Spleen (tissue), 11 donors: ENCODE data around the gene SDSL. TPM values are rescaled to one million over a fixed set of nuclear protein-coding genes. Genes with fewer than 3 reads are reported as not detected.
A peak's percentile ranks its signal among the peaks of the same experiment; 100 is the strongest.

ENCODE experiments used
- DNase-seq: peaks from one replicate; pipeline ENCODE4 v3.0.0-alpha.2; 2020
- H3K27ac ChIP-seq, 8 donors: fragments of 200-600 bp; sonication (generic) in 7 of 8; 1 replicate in 4 of 8; 2 replicates in 4 of 8; pipeline versions ENCODE4 v1.5.0 to v1.8.0; 2016 to 2021; ENCODE audit warnings: inconsistent platforms in 4 of 8, mild to moderate bottlenecking in 4 of 8, moderate library complexity in 1 of 8
- H3K27me3 ChIP-seq, 7 donors: fragments of 200-600 bp; sonication (generic) in 6 of 7; replicated peaks in 1 of 7; 1 replicate in 4 of 7; 2 replicates in 3 of 7; pipeline versions ENCODE4 v1.5.0 to v1.8.0; 2016 to 2021; ENCODE audit warnings: inconsistent platforms in 3 of 7, mild to moderate bottlenecking in 1 of 7
- H3K36me3 ChIP-seq, 6 donors: fragments of 200-600 bp; sonication (generic) in 5 of 6; 1 replicate in 4 of 6; 2 replicates in 2 of 6; pipeline versions ENCODE4 v1.5.0 to v1.8.0; 2016 to 2021; ENCODE audit warnings: inconsistent platforms in 2 of 6
- H3K4me1 ChIP-seq, 6 donors: fragments of 200-600 bp; sonication (generic) in 5 of 6; 1 replicate in 3 of 6; 2 replicates in 3 of 6; pipeline versions ENCODE4 v1.5.0 to v1.8.0; 2016 to 2021; ENCODE audit warnings: inconsistent platforms in 3 of 6
- H3K4me3 ChIP-seq, 8 donors: fragments of 200-600 bp; sonication (generic) in 7 of 8; 1 replicate in 4 of 8; 2 replicates in 4 of 8; pipeline versions ENCODE4 v1.5.0 to v1.8.0; 2016 to 2021; ENCODE audit warnings: inconsistent platforms in 4 of 8, mild to moderate bottlenecking in 4 of 8, moderate library complexity in 2 of 8
- H3K9me3 ChIP-seq, 8 donors: fragments of 200-600 bp; sonication (generic) in 7 of 8; 1 replicate in 4 of 8; 2 replicates in 4 of 8; pipeline versions ENCODE4 v1.5.0 to v1.8.0; 2016 to 2021; ENCODE audit warnings: inconsistent platforms in 4 of 8
- CTCF ChIP-seq, 11 experiments: fragments of 200-600 bp in 7 of 11; fragments of 450-650 bp in 4 of 11; sonication (generic) in 4 of 11; IDR thresholded peaks in 8 of 11; conservative IDR thresholded peaks in 3 of 11; 1 replicate in 7 of 11; 2 replicates in 4 of 11; pipeline versions ENCODE4 v1.4.0 to v1.8.0; 2016 to 2021; ENCODE audit warnings: antibody characterized with exemption in 11 of 11, inconsistent platforms in 4 of 11, mild to moderate bottlenecking in 1 of 11
- POLR2A ChIP-seq, 3 donors: fragments of 450-650 bp; IDR thresholded peaks; one replicate each; pipeline ENCODE4 v1.5.1; 2017; ENCODE audit warnings: antibody characterized with exemption in 3 of 3, mild to moderate bottlenecking in 1 of 3
- POLR2AphosphoS5 ChIP-seq, 3 donors: sonication (generic); formaldehyde crosslinking; IDR thresholded peaks; one replicate each; pipeline ENCODE4 v1.5.1; 2017; ENCODE audit warnings: antibody characterized with exemption in 3 of 3
- WGBS, 5 donors: extraction: QIAGEN DNeasy Blood & Tissue Kit in 3 of 5; methylation state at CpG; one replicate each; pipeline versions ENCODE4 v1.1.5 to v1.1.7; 2013 to 2018; 5-methylcytosine and 5-hydroxymethylcytosine counted together
- intact Hi-C: fragments of 100-400 bp; cut with DNase I; formaldehyde crosslinking; loops from one replicate; pipeline ENCODE4 v1.15.0; 2023; ENCODE audit warnings: low total_unique reads
- polyA plus RNA-seq, 3 donors: library from polyadenylated mRNA; stranded (reverse); fragments of 200-250 nt; gene quantifications; one replicate each; pipeline ENCODE4 v1.2.1, GENCODE V29; 2013
- total RNA-seq, 7 donors: library from RNA; depleted of rRNA in 3 of 7; stranded (reverse); fragments of >200 nt in 3 of 7; fragmentation: NEBNext Ultra II Directional in 4 of 7; extraction: Animal tissue kit (Norgen Biotek cat#: 25700) in 4 of 7; gene quantifications; one replicate each; pipeline versions ENCODE4 v1.1.0 to v1.2.1, GENCODE V29; 2016 to 2021
- donor health status: healthy with polysubstance abuse.
- donor health status: DM: no; HTN: no; CAD: no; lungs with moderate emphysema.
- donor health status: DM: no; HTN: no; CAD: no.
- donor health status: Bipolar disorder and iron deficiency.
- donor health status: healthy.
- donor health status: DM: no; HTN: no; CAD: no.
- donor health status: DM: yes; HTN: yes; CAD: no.

The SDSL gene
- total and polyA plus RNA-seq, 10 donors: 2.0 to 12.1 (median 5.2) TPM

GRCh38 chr12:113413488-113413939, 8.7 kb upstream of the SDSL start:
- Histone ChIP-seq H3K36me3 (no peaks in the 10 kb centered on the region), H3K4me1 (peaks cover 0 to 10% (median 0%) of the 10 kb centered on the region in 6 donors), H3K4me3 (no peak overlapping the region), H3K27ac (no peak overlapping the region), H3K9me3 (no peaks in the 10 kb centered on the region), H3K27me3 (peaks cover 0 to 25% (median 0%) of the 10 kb centered on the region in 7 donors)
- WGBS, 5 donors: 64 to 74% (median 68%) methylated on average over 10 to 11 of the region's 11 CpGs
- intact Hi-C loops: no loop called here
- no peak for TF ChIP-seq CTCF (IDR thresholded peaks at IDR 0.05 in 8 of 11, conservative IDR thresholded peaks at IDR 0.05 in 3 of 11)
- no peak for TF ChIP-seq POLR2A (IDR thresholded peaks at IDR 0.05)
- no peak for TF ChIP-seq POLR2AphosphoS5 (IDR thresholded peaks at IDR 0.05)
- no peak for DNase-seq

- WGBS, 5 donors: 86 to 89% (median 87%) methylated on average over 9 of the region's 9 CpGs
- TF ChIP-seq POLR2AphosphoS5 (IDR thresholded peaks at IDR 0.05): no peak
- no peak for TF ChIP-seq POLR2A (IDR thresholded peaks at IDR 0.05)
- no peak for TF ChIP-seq CTCF (IDR thresholded peaks at IDR 0.05 in 8 of 11, conservative IDR thresholded peaks at IDR 0.05 in 3 of 11)
- intact Hi-C loops: no loop called here
- Histone ChIP-seq H3K36me3 (no peaks in the 10 kb centered on the region), H3K27ac (no peak overlapping the region), H3K4me3 (no peak overlapping the region), H3K4me1 (peaks cover 0 to 10% (median 0%) of the 10 kb centered on the region in 6 donors), H3K27me3 (peaks cover 0 to 22% (median 0%) of the 10 kb centered on the region in 7 donors), H3K9me3 (no peaks in the 10 kb centered on the region)
- peak; percentile 42 for DNase-seq
Measured at GRCh38 chr12:113414519-113415038, 7.6 kb upstream of the SDSL start.

GRCh38 chr12:113416091-113416754, 6.0 kb upstream of the SDSL start:
- Histone ChIP-seq H3K4me3 (no peak overlapping the region), H3K9me3 (no peaks in the 10 kb centered on the region), H3K27ac (peak overlapping the region in 3 of 8 donors; percentile 29 to 40 (median 37)), H3K27me3 (peaks cover 0 to 7% (median 0%) of the 10 kb centered on the region in 7 donors), H3K4me1 (peaks cover 0 to 10% (median 0%) of the 10 kb centered on the region in 6 donors), H3K36me3 (no peaks in the 10 kb centered on the region)
- intact Hi-C loops: no loop called here
- DNase-seq: no peak
- 51 to 67% (median 52%) methylated on average over 6 of the region's 6 CpGs for WGBS, 5 donors
- TF ChIP-seq CTCF (IDR thresholded peaks at IDR 0.05 in 8 of 11, conservative IDR thresholded peaks at IDR 0.05 in 3 of 11) (no peak), POLR2AphosphoS5 (IDR thresholded peaks at IDR 0.05) (no peak), POLR2A (IDR thresholded peaks at IDR 0.05) (no peak)

GRCh38 chr12:113418213-113418879, 3.8 kb upstream of the SDSL start:
- Histone ChIP-seq H3K9me3 (no peaks in the 10 kb centered on the region), H3K27ac (no peak overlapping the region), H3K4me1 (peaks cover 11 to 32% (median 15%) of the 10 kb centered on the region in 6 donors), H3K36me3 (no peaks in the 10 kb centered on the region), H3K4me3 (no peak overlapping the region), H3K27me3 (no peaks in the 10 kb centered on the region)
- TF ChIP-seq POLR2AphosphoS5 (IDR thresholded peaks at IDR 0.05) (peak in 1 of 3 donors; percentile 54), CTCF (IDR thresholded peaks at IDR 0.05 in 8 of 11, conservative IDR thresholded peaks at IDR 0.05 in 3 of 11) (no peak)
- intact Hi-C loops: no loop called here
- DNase-seq: no peak
- WGBS, 5 donors: 60 to 80% (median 72%) methylated on average over 11 to 13 of the region's 13 CpGs
